Activated CD8-positive, alpha-beta memory T cell treated with anti-CD3 and anti-CD28 coated beads, Interleukin-2, amount 50 U/mL, for 24 hours (primary cell): ENCODE data around the gene INAFM2.

Experiments used
- DNase-seq: peaks from one replicate; pipeline ENCODE4 v3.0.0-alpha.2; 2020; ENCODE audit errors: extremely low read depth

INAFM2 gene

GRCh38 chr15:40344631-40345120 lies 21.2 kb downstream of the INAFM2 start:
- no peak for DNase-seq

- DNase-seq: no peak
Observed at GRCh38 chr15:40345225-40345866, 21.9 kb downstream of the INAFM2 start.

- no peak for DNase-seq
Observed at GRCh38 chr15:40345867-40346578, 22.5 kb downstream of the INAFM2 start.

GRCh38 chr15:40346579-40347558 lies 23.4 kb downstream of the INAFM2 start:
- DNase-seq: no peak

- DNase-seq: no peak
Observed at GRCh38 chr15:40347559-40348473, 24.3 kb downstream of the INAFM2 start.

GRCh38 chr15:40348474-40348870 lies 25.0 kb downstream of the INAFM2 start:
- no peak for DNase-seq

DNA sequence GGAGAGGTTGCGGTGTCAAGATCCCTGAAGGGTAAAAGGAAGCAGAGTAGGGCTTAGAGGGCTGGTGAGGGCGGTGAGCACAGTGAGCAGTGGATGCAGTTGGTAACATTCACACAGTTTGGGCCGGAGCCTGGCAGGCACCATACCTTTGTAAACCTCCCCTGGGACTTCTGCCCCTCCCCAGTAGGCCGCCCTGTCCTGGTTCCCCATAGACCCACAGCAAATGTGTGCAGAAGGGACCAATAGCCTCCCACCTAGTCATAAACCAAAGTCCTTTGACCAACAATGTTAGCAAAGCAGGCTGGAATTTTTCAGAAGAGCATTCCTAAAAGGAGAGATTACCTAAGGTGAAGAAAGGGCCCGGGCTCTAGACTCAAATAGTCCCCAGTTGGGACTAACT lies 25.7 kb downstream of the INAFM2 start:
- no peak for DNase-seq

DNA sequence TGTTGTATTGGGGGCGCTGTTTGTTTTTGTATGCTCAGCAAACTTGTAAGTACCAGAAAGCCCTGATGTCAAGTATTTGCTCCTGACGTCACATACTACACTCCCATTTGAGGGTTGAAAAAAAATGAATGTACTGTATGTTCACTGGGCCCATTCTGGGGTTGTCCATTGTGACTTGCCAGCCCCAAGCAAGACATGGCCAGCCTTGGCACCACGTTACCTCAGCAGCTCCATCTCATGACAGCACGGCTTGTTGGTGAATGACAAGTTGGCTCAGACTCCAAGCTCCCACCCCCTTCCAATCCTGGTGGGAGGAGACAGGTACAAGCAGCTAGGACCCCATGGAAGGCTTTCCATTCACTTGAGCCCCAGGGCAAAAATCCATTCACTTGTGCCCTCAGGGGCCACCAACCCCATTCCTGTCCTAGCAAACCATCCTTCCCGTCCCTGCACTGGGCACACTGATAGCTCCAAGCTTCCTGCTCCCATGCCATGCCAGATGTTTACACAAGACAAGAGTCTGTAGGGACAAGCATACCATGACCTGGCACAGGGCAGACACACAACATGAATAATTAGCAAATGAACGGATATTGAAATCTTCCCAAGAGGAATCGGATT lies 28.9 kb downstream of the INAFM2 start:
- DNase-seq: no peak

- no peak for DNase-seq
Observed at GRCh38 chr15:40353697-40354096, 30.2 kb downstream of the INAFM2 start.

DNA sequence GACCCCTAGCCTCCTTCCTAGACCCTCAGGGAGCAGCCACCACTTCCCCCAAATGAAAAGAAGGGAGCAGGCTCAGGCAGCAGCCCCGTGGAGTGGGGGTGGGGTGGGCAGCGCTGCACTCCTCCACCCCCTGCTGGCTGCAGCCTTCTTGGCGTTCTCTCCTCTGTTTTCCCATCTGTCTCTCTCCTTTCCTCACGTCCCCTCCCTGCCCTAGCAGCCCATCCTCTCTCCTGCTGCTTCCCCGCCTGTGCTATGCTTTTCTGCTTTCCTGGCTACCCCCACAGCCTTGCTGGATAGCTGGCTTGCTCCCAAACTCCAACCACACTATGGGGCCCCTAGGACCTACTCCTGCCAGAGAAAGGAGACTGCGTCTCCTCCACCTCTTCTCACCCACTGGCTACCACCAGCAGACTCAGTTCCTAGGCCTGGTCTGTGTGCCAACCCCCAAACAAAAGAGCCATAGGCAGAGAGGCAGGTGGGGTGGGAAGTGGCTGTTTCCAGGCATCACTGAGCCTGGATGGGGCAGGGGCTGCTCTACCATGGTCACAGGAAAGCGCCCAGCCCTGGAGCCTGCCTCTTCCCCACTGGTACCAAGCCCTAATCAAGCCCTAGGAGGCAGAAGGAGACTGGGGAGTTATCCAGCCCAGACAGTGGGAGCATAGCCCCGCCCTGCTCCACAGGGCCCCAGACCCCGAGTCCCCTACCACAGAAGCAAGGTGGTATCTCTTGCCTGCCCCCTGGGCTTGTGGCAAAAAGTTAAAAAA lies 31.1 kb downstream of the INAFM2 start:
- DNase-seq: no peak

DNA sequence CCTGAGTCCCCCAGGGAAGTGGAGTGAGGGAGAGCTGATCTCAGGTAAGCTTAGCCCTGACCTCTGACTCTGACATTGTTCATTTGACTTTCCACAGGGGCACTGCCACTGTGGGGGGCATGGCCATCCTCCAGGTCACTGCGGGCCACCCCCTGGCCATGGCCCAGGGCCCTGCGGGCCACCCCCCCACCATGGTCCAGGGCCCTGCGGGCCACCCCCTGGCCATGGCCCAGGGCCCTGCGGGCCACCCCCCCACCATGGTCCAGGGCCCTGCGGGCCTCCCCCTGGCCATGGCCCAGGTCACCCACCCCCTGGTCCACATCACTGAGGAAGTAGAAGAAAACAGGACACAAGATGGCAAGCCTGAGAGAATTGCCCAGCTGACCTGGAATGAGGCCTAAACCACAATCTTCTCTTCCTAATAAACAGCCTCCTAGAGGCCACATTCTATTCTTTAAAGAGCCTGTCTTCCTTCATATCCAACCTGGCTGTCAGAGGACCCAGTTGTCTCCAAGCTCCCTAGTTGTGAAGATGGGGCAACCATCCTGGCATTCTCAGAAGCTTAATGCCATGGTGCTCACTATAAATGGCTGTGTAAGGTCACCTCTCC lies 32.6 kb downstream of the INAFM2 start:
- DNase-seq: no peak

GRCh38 chr15:40357246-40357645 lies 33.8 kb downstream of the INAFM2 start:
- no peak for DNase-seq

- DNase-seq: peak; percentile 53
Observed at GRCh38 chr15:40357723-40358470, 34.4 kb downstream of the INAFM2 start, which contains the start of gene DISP2. DISP2 (plus strand) TSS chr15:40358219; CDS start chr15:40358322, 103 bp downstream.

- no peak for DNase-seq
Observed at GRCh38 chr15:40358471-40359353, 35.2 kb downstream of the INAFM2 start.

DNA sequence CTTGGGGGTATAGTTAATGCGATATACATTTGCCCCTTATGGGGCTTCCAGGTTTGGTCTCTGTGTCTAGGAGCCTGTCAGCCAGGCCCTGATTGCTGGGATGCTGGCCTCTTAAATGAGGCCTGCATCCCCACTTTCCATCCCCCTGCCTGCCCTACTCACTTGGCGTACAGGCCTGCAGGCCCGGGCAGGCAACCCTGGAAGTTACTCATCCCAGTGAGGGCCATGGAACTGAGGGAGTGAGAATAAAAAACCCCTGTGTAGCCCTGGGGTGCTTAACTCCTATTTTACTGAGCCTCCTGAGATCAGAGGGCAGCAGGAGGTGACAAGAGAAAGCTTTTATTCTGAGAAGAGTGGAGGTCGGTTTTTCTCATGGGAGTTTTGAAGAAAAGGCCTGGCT lies 36.5 kb downstream of the INAFM2 start:
- no peak for DNase-seq

DNA sequence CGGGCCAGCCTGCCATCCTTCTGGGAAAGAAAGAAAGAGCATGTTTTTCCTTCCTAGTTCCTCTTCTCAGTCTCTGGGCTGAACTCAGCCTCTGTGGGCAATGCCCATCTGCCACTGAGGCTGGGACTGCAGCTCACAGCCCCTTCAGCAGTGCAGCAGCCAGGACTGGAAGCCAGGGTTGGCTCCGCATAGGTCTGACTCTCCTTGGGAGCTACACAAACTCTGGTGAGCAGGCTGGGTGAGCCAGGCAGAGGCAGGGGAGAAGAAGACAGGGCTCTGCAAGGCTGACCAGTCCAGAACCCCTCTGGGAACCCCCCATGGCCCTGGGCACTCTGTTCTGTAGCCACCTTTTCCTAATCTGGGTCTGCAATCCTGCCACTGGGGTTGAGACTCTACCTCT lies 38.1 kb downstream of the INAFM2 start:
- no peak for DNase-seq

DNA sequence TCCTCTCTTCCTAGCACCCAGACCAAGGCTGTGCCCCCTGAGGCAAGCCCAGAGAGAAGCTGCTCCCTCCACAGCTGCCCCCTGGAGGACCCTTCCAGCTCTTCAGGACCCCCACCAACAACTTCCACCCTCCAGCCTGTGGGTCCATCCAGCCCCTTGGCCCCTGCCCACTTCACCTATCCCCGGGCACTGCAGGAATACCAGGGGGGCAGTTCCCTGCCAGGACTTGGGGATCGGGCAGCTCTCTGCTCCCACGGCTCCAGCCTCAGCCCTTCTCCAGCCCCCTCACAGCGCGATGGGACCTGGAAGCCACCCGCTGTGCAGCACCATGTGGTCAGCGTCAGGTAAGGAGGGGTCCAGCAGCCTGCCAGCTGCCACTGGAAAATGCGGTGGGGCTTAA lies 40.1 kb downstream of the INAFM2 start:
- DNase-seq: no peak

DNA sequence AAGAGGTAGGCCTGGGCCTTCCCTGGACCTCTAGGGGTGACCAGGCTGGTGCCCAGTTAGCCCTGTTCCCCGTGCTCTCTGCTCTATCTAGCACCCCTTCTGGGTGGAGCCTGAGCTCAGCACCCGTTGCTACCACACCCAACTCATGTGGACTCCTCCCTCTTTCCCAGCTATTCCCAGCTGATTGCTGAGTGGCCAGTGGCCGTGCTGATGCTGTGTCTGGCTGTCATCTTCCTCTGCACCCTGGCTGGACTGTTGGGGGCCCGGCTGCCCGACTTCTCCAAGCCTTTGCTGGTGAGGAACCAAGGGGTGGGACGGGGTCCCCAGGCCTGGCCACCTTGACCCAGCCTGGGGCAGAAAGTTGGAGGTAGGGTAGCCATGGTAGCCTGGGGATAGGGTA lies 40.8 kb downstream of the INAFM2 start:
- DNase-seq: no peak
